HFFc6 (cell line): Measurements from ENCODE around the gene ETNK2. TPM values are rescaled to one million over a fixed set of nuclear protein-coding genes. Genes with fewer than 3 reads are reported as not detected.

Experiments used
- DNase-seq: peaks from one replicate; pipeline ENCODE4 v3.0.0-alpha.2; 2018
- H3K27ac Mint-ChIP-seq: 2 replicates; pipeline ENCODE4 v1.8.0; 2020; ENCODE audit warnings: mild to moderate bottlenecking, mixed read lengths
- H3K27me3 Mint-ChIP-seq: 2 replicates; pipeline ENCODE4 v1.8.0; 2021; ENCODE audit warnings: mild to moderate bottlenecking, moderate library complexity, mixed read lengths; ENCODE audit not compliant: insufficient read depth
- H3K36me3 Mint-ChIP-seq: 2 replicates; pipeline ENCODE4 v1.8.0; 2021; ENCODE audit warnings: low read depth, mixed read lengths
- H3K4me1 Mint-ChIP-seq: 2 replicates; pipeline ENCODE4 v1.8.0; 2020; ENCODE audit warnings: low read depth, mixed read lengths
- H3K4me3 Mint-ChIP-seq: 2 replicates; pipeline ENCODE4 v1.8.0; 2020; ENCODE audit warnings: mild to moderate bottlenecking, moderate library complexity, mixed read lengths
- H3K9me3 Mint-ChIP-seq: 2 replicates; pipeline ENCODE4 v1.8.0; 2020; ENCODE audit warnings: mild to moderate bottlenecking, mixed read lengths
- CTCF ChIP-seq: fragments of 200-600 bp; sonication (generic); IDR thresholded peaks from 2 replicates; pipeline ENCODE4 v1.5.0; 2021; ENCODE audit warnings: antibody characterized with exemption, mild to moderate bottlenecking
- total RNA-seq, 6 experiments: library from RNA; stranded (reverse); fragmentation: NEBNext Ultra II Directional; extraction: Animal tissue kit (Norgen Biotek cat#: 25700); gene quantifications; 2 replicates in 1 of 6; 3 replicates in 5 of 6; pipeline ENCODE4 v1.2.3, GENCODE V29; 2021

ETNK2 gene
- total RNA-seq, 6 experiments from 2014 or later, result 3.1 to 6.3 (median 3.9) TPM

- DNase-seq, result no peak
- peaks cover 50% of the 10 kb centered on the region for H3K4me1 Mint-ChIP-seq
- no peak overlapping the region for H3K27ac Mint-ChIP-seq
- no peaks in the 10 kb centered on the region for H3K36me3 Mint-ChIP-seq
- no peaks in the 10 kb centered on the region for H3K9me3 Mint-ChIP-seq
- no peak for TF ChIP-seq CTCF
- no peak overlapping the region for H3K4me3 Mint-ChIP-seq
- peaks cover 15% of the 10 kb centered on the region for H3K27me3 Mint-ChIP-seq
Measured at GRCh38 chr1:204191456-204191855, 39.6 kb upstream of the ETNK2 start.

GRCh38 chr1:204190212-204191211 is 38.7 kb upstream of the ETNK2 start:
- H3K27ac Mint-ChIP-seq, result no peak overlapping the region; the same call in 1 of the 2 replicates
- TF ChIP-seq CTCF, result no peak
- no peaks in the 10 kb centered on the region for H3K9me3 Mint-ChIP-seq
- peak overlapping the region; percentile 19 for H3K4me3 Mint-ChIP-seq
- H3K27me3 Mint-ChIP-seq, result peaks cover 16% of the 10 kb centered on the region
- H3K4me1 Mint-ChIP-seq, result peaks cover 40% of the 10 kb centered on the region
- H3K36me3 Mint-ChIP-seq, result no peaks in the 10 kb centered on the region
- no peak for DNase-seq

DNA sequence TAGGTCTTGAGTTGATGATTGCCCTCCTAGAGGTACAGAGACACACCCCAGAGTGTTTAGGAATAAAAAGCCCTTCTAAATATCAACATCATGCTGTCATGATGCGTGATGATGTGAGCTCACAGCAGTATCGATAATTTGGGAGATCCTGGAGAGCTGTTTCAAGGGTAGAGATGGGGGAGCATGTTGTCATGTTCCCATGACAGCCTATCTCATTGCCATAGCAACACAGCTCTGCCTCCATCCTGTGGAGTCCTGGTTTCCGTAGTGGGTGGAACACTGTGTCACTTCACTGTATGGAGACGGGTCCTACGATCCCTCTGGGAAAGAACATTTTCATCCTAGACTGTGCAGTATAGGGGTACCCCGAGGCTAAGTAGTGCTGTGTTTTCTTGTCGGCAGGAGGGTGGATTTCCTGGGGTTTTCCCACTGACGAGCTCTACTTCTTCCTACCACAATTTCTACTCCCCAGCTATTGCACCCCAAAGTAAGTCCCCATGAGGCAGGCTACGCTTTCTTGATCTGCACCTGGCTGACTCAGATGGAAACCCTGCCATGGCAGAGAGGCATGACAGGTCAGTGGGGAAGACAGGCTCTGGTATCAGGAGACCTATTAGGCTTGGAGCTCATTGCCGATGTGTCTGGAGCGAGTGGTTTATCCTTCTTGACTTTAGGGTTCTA is 37.3 kb upstream of the ETNK2 start:
- no peak for TF ChIP-seq CTCF
- H3K4me1 Mint-ChIP-seq, result peaks cover 26% of the 10 kb centered on the region
- H3K4me3 Mint-ChIP-seq, result no peak overlapping the region
- H3K27me3 Mint-ChIP-seq, result peaks cover 16% of the 10 kb centered on the region
- H3K9me3 Mint-ChIP-seq, result no peaks in the 10 kb centered on the region
- H3K27ac Mint-ChIP-seq, result no peak overlapping the region
- DNase-seq, result no peak
- H3K36me3 Mint-ChIP-seq, result no peaks in the 10 kb centered on the region

- no peak overlapping the region for H3K27ac Mint-ChIP-seq
- peaks cover 13% of the 10 kb centered on the region for H3K27me3 Mint-ChIP-seq
- DNase-seq, result no peak
- no peak overlapping the region for H3K4me3 Mint-ChIP-seq
- no peaks in the 10 kb centered on the region for H3K36me3 Mint-ChIP-seq
- H3K9me3 Mint-ChIP-seq, result no peaks in the 10 kb centered on the region
- H3K4me1 Mint-ChIP-seq, result peaks cover 17% of the 10 kb centered on the region
- no peak for TF ChIP-seq CTCF
Measured at GRCh38 chr1:204186597-204186996, 34.8 kb upstream of the ETNK2 start.

DNA sequence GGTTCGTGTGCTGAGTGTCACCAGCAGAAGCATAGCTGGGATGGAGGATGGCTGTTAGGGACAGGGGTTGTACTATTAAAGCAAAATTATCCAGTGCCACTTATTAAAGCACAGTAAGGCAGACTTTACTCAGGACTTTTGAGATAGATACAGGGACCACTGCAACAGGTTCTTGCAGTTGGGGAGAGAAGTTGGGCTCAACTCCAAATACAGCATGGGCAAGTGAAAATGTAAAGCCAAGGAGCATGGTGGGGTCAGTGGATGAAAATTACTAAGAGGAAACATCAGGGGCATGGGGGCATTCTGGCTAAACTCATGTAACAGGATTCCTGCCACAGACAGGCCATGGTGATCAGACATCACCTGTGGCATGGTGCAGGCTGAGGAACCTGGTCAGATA is 29.3 kb upstream of the ETNK2 start:
- Mint-ChIP-seq H3K9me3 (no peaks in the 10 kb centered on the region), H3K4me1 (no peaks in the 10 kb centered on the region; the same call in 1 of the 2 replicates), H3K4me3 (no peak overlapping the region), H3K36me3 (no peaks in the 10 kb centered on the region), H3K27me3 (peaks cover 2% of the 10 kb centered on the region), H3K27ac (no peak overlapping the region)
- DNase-seq, result no peak
- TF ChIP-seq CTCF, result no peak
